ENCODE measurements around the gene C1orf116. TPM values are rescaled to one million over a fixed set of nuclear protein-coding genes. Genes with fewer than 3 reads are reported as not detected.

Gene C1orf116
- polyA plus RNA-seq, 1 of the 3 experiments (the other 2 are of a cell fraction) = 0.02 TPM

- Histone ChIP-seq H3K36me3 (replicated peaks in 1 of 2; ENCODE audit: control insufficient read depth in 1 of 2, insufficient read depth in 2 of 2, low read length in 1 of 2) (no peaks in the 10 kb centered on the region), H3K4me3 (ENCODE audit: low read depth in 2 of 2, low read length in 1 of 2) (no peak overlapping the region), H3K79me2 (ENCODE audit: insufficient read depth) (no peaks in the 10 kb centered on the region), H4K20me1 (ENCODE audit: insufficient read depth) (no peaks in the 10 kb centered on the region), H3K9ac (no peak overlapping the region), H3K4me2 (no peak overlapping the region), H3F3A (replicated peaks; ENCODE audit: insufficient read depth) (peaks cover 17% of the 10 kb centered on the region), H3K9me2 (no peaks in the 10 kb centered on the region), H3K4me1 (ENCODE audit: control insufficient read depth in 1 of 2, insufficient read depth in 2 of 2, low read depth in 1 of 2, low read length in 1 of 2) (peaks cover 3 to 27% of the 10 kb centered on the region in 2 experiments), H2AFZ (ENCODE audit: low read depth) (no peak overlapping the region), H3K9me3 (no peaks in the 10 kb centered on the region), H3K27me3 (ENCODE audit: insufficient read depth) (no peaks in the 10 kb centered on the region), H3K27ac (ENCODE audit: low read depth in 2 of 2, low read length in 1 of 2) (no peak overlapping the region)
- ChIA-PET POLR2A (no interaction called here), CTCF (interaction anchor here (1.0 to 1.6 kb wide), 3 partner anchors 20 to 55 kb away, joined by 3 to 6 read pairs (median 4); no protein-coding TSS in a partner anchor)
- TF ChIP-seq SIN3A (IDR thresholded peaks at IDR 0.05; ENCODE audit: borderline replicate concordance, low read depth, low read length) = no peak
- TF ChIP-seq SMC3 (IDR thresholded peaks at IDR 0.05; ENCODE audit: low read depth, low read length) = no peak
- TF ChIP-seq TCF12 (IDR thresholded peaks at IDR 0.05) = no peak
- no peak for TF ChIP-seq MXI1 (IDR thresholded peaks at IDR 0.05; ENCODE audit: low read depth, low read length)
- TF ChIP-seq FOSL2 (IDR thresholded peaks at IDR 0.05; ENCODE audit: borderline replicate concordance, low read depth) = no peak
- DNase-seq = no peak
- WGBS (ENCODE audit: low lambda C conversion rate) = 33% methylated on average over 5 of the region's 5 CpGs
Observed at GRCh38 chr1:207029701-207030521, 2.6 kb downstream of the C1orf116 start.

- H3K27me3 ChIP-seq (ENCODE audit: insufficient read depth) = no peaks in the 10 kb centered on the region
- POLR2A ChIA-PET = no interaction called here
- H4K20me1 ChIP-seq (ENCODE audit: insufficient read depth) = no peaks in the 10 kb centered on the region
- H3K27ac ChIP-seq (ENCODE audit: low read depth in 2 of 2, low read length in 1 of 2) = no peak overlapping the region
- H3K79me2 ChIP-seq (ENCODE audit: insufficient read depth) = no peaks in the 10 kb centered on the region
- no peak for DNase-seq
- no peaks in the 10 kb centered on the region for H3K36me3 ChIP-seq (replicated peaks in 1 of 2; ENCODE audit: control insufficient read depth in 1 of 2, insufficient read depth in 2 of 2, low read length in 1 of 2)
- no peaks in the 10 kb centered on the region for H3K9me2 ChIP-seq
- CTCF ChIA-PET = interaction anchor here (1.0 to 1.6 kb wide), 4 partner anchors 21 to 294 kb away, joined by 3 to 6 read pairs (median 4); no protein-coding TSS in a partner anchor
- H3K9me3 ChIP-seq = no peaks in the 10 kb centered on the region
- peaks cover 8 to 33% of the 10 kb centered on the region in 2 experiments for H3K4me1 ChIP-seq (ENCODE audit: control insufficient read depth in 1 of 2, insufficient read depth in 2 of 2, low read depth in 1 of 2, low read length in 1 of 2)
- H2AFZ ChIP-seq (ENCODE audit: low read depth) = no peak overlapping the region
- H3K4me2 ChIP-seq = no peak overlapping the region
- TF ChIP-seq CTCF (IDR thresholded peaks at IDR 0.05) (no peak), PBX3 (IDR thresholded peaks at IDR 0.05) (no peak), MEF2A (IDR thresholded peaks at IDR 0.05; ENCODE audit: borderline replicate concordance, low read depth) (no peak), FOXM1 (IDR thresholded peaks at IDR 0.05; ENCODE audit: low read depth) (no peak), ZBTB33 (IDR thresholded peaks at IDR 0.05; ENCODE audit: borderline replicate concordance, low read depth) (no peak)
- H3K4me3 ChIP-seq (ENCODE audit: low read depth in 2 of 2, low read length in 1 of 2) = no peak overlapping the region
- no peak overlapping the region for H3K9ac ChIP-seq
- peaks cover 17% of the 10 kb centered on the region for H3F3A ChIP-seq (replicated peaks; ENCODE audit: insufficient read depth)
- WGBS (ENCODE audit: low lambda C conversion rate) = 20% methylated on average over 2 of the region's 2 CpGs
Observed at GRCh38 chr1:207028884-207029650, 3.5 kb downstream of the C1orf116 start.

Data from SK-N-SH (cell line).